Activated naive CD4-positive, alpha-beta T cell treated with anti-CD3 and anti-CD28 coated beads, Interleukin-2, amount 50 U/mL, for 24 hours (primary cell): ENCODE measurements around the gene AATK.
A peak's percentile ranks its signal among the peaks of the same experiment; 100 is the strongest.

Source experiments
- H3K27ac Mint-ChIP-seq: one replicate; pipeline ENCODE4 v1.8.0; 2021; ENCODE audit warnings: mild to moderate bottlenecking, mixed read lengths
- H3K27me3 Mint-ChIP-seq: one replicate; pipeline ENCODE4 v1.8.0; 2021; ENCODE audit warnings: mixed read lengths
- H3K36me3 Mint-ChIP-seq: one replicate; pipeline ENCODE4 v1.8.0; 2021; ENCODE audit warnings: mixed read lengths
- H3K4me1 Mint-ChIP-seq: one replicate; pipeline ENCODE4 v1.8.0; 2021; ENCODE audit warnings: mixed read lengths
- H3K4me3 Mint-ChIP-seq: one replicate; pipeline ENCODE4 v1.8.0; 2021; ENCODE audit warnings: mild to moderate bottlenecking, mixed read lengths
- H3K9me3 Mint-ChIP-seq: one replicate; pipeline ENCODE4 v1.8.0; 2021; ENCODE audit warnings: mixed read lengths

Gene AATK

DNA sequence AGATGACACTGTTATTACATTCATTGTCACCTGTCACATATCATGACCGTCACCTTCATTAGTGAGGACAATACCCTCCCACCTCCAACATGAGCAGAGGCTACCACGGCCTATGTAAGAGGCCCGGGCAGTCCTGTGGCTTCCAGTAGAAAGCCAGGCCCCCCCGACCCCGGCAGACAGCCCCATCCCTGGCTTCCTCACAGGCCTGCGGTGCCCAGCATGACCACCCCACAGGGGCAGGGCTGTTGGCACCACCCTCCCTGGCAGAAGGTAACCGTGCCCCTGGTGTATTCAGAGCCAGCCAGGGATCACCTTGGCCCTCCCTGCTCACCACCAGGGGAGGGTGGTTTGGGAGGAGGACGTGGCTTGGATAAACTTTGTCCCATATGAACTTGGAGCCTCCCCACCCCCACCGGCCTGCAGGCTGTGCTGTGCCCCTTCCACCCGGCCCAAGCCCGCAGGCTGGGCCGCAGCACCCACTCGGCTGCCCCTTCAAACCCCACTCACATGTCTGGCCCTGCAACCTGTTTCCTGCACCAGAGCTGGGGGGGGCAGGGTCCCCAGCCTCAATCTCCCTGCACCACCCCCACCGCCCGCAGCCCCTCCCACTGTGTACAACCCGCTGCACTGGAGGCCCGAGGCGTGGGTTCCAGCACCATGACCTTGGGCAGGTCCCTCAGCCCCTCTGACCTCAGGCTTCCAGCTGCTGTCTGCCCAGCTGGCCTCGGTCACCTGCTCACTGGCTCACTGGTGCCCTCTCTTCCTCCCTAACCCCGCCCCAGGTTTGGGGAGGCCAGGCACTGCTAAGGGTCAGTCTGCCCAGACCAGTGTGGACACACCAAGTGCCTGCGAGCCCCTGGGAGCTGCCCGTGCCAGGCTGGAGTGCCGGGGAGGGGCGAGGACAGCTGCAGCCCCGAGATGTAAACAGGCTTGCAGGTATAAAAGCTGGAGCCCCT lies 12.4 kb upstream of the AATK start:
- no peaks in the 10 kb centered on the region for H3K4me1 Mint-ChIP-seq
- no peaks in the 10 kb centered on the region for H3K9me3 Mint-ChIP-seq
- no peaks in the 10 kb centered on the region for H3K36me3 Mint-ChIP-seq
- H3K4me3 Mint-ChIP-seq: no peak overlapping the region
- no peak overlapping the region for H3K27ac Mint-ChIP-seq
- no peaks in the 10 kb centered on the region for H3K27me3 Mint-ChIP-seq

GRCh38 chr17:81176666-81177065 lies 10.6 kb upstream of the AATK start:
- Mint-ChIP-seq H3K36me3 (no peaks in the 10 kb centered on the region), H3K27me3 (no peaks in the 10 kb centered on the region), H3K4me1 (no peaks in the 10 kb centered on the region), H3K9me3 (no peaks in the 10 kb centered on the region), H3K4me3 (no peak overlapping the region), H3K27ac (no peak overlapping the region)

DNA sequence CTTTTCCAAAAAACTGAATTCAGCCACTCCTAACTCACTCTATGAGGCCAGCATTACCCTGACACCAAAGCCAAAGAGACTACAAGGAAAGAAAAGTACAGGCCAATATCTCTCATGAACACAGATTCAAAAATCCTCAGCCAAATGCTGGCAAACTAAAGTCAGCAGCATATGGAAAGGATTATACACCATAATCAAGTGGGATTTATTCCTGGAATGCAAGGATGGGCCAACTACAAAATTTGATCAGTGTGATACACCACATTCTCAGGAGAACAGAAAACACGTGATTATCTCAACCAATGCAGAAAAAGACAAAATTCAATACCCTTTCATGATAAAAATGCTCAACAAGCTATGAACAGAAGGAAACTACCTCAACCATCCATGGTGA lies 7.7 kb upstream of the AATK start:
- no peaks in the 10 kb centered on the region for H3K9me3 Mint-ChIP-seq
- no peaks in the 10 kb centered on the region for H3K4me1 Mint-ChIP-seq
- no peaks in the 10 kb centered on the region for H3K27me3 Mint-ChIP-seq
- H3K36me3 Mint-ChIP-seq: no peaks in the 10 kb centered on the region
- H3K27ac Mint-ChIP-seq: no peak overlapping the region
- H3K4me3 Mint-ChIP-seq: no peak overlapping the region

- no peak overlapping the region for H3K27ac Mint-ChIP-seq
- H3K4me3 Mint-ChIP-seq: no peak overlapping the region
- no peaks in the 10 kb centered on the region for H3K36me3 Mint-ChIP-seq
- H3K4me1 Mint-ChIP-seq: no peaks in the 10 kb centered on the region
- no peaks in the 10 kb centered on the region for H3K9me3 Mint-ChIP-seq
- H3K27me3 Mint-ChIP-seq: no peaks in the 10 kb centered on the region
Observed at GRCh38 chr17:81173052-81173761, 7.2 kb upstream of the AATK start.

DNA sequence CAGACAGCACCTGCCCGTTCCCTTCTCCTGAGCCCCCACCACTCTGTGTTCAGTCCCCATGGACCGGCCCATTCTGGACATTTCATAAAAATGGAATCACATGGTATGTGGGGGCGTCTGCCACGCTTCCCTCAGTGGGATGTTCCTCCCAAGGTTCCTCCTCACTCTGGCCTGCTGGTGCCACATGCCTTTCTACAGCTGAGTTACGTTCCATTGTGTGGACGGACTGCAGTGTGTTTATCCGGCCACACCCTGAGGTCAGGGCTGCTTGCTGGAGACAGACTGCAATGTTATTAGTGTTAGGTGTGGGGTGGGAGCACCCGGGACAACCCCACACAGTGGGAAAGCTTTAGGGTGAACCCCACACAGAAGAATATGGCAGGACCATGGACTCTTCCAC lies 5.9 kb upstream of the AATK start:
- H3K36me3 Mint-ChIP-seq: no peaks in the 10 kb centered on the region
- no peaks in the 10 kb centered on the region for H3K9me3 Mint-ChIP-seq
- H3K4me3 Mint-ChIP-seq: no peak overlapping the region
- no peak overlapping the region for H3K27ac Mint-ChIP-seq
- peaks cover 1% of the 10 kb centered on the region for H3K27me3 Mint-ChIP-seq
- peaks cover 4% of the 10 kb centered on the region for H3K4me1 Mint-ChIP-seq

GRCh38 chr17:81170727-81171494 lies 4.9 kb upstream of the AATK start:
- Mint-ChIP-seq H3K36me3 (no peaks in the 10 kb centered on the region), H3K27me3 (peaks cover 1% of the 10 kb centered on the region), H3K27ac (no peak overlapping the region), H3K4me3 (no peak overlapping the region), H3K9me3 (no peaks in the 10 kb centered on the region), H3K4me1 (peaks cover 4% of the 10 kb centered on the region)

DNA sequence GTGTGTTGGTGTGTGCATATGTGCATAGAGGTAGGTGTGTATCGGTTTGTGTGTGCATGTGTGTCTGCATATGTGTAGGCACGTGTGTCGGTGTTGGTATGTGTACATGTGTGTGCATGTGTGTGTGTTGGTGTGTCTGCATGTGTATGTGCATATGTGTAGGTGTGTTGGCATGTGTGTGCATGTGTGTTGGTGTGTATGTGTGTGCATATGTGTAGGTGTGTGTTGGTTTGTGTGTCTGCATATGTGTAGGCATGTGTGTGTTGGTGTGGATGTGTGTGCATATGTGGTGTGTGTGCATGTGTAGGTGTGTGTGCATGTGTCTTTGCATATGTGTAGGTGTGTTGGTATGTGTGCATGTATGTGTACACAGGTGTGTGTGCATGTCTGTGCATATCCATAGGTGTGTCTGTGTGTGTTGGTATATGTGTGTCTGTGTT lies 3.9 kb upstream of the AATK start:
- peaks cover 4% of the 10 kb centered on the region for H3K4me1 Mint-ChIP-seq
- H3K27me3 Mint-ChIP-seq: peaks cover 1% of the 10 kb centered on the region
- no peak overlapping the region for H3K4me3 Mint-ChIP-seq
- H3K36me3 Mint-ChIP-seq: no peaks in the 10 kb centered on the region
- no peak overlapping the region for H3K27ac Mint-ChIP-seq
- H3K9me3 Mint-ChIP-seq: no peaks in the 10 kb centered on the region

DNA sequence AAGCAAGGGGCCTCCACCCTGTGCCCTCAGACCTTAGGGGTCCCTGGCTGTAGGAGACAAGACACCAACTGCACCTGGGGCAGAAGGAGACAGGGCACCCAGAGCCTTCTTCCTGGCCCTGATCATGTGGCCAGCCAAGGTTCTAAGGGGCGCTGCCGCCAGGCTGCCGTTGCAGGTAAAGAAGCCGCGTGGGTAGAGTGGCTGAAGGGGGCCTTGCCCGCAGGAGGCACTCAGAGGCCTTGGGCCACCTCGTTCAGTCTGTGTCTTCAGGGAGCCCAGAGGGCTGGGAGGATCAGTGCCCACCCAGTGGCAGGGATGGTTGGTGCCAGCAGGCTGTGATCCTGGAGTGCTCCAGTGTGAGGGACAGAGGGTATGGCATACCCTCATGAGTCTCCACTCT lies 1.6 kb upstream of the AATK start:
- peaks cover 1% of the 10 kb centered on the region for H3K27me3 Mint-ChIP-seq
- no peak overlapping the region for H3K27ac Mint-ChIP-seq
- H3K4me3 Mint-ChIP-seq: no peak overlapping the region
- H3K9me3 Mint-ChIP-seq: no peaks in the 10 kb centered on the region
- H3K4me1 Mint-ChIP-seq: peaks cover 8% of the 10 kb centered on the region
- H3K36me3 Mint-ChIP-seq: no peaks in the 10 kb centered on the region

GRCh38 chr17:81167194-81167524 lies 1.1 kb upstream of the AATK start:
- Mint-ChIP-seq H3K36me3 (no peaks in the 10 kb centered on the region), H3K4me3 (peak overlapping the region; percentile 80), H3K9me3 (no peaks in the 10 kb centered on the region), H3K27me3 (peaks cover 1% of the 10 kb centered on the region), H3K4me1 (peaks cover 8% of the 10 kb centered on the region), H3K27ac (peak overlapping the region; percentile 82)

GRCh38 chr17:81165246-81166032 lies 582 bp downstream of the AATK start, which contains the start of gene PVALEF:
TSS of gene PVALEF (plus strand) at chr17:81165507. CDS start at chr17:81181227, 15,720 bp downstream.
- Mint-ChIP-seq H3K4me1 (peaks cover 15% of the 10 kb centered on the region), H3K27ac (no peak within 1 kb of the TSS), H3K4me3 (peak within 1 kb of the TSS; percentile 59)

DNA sequence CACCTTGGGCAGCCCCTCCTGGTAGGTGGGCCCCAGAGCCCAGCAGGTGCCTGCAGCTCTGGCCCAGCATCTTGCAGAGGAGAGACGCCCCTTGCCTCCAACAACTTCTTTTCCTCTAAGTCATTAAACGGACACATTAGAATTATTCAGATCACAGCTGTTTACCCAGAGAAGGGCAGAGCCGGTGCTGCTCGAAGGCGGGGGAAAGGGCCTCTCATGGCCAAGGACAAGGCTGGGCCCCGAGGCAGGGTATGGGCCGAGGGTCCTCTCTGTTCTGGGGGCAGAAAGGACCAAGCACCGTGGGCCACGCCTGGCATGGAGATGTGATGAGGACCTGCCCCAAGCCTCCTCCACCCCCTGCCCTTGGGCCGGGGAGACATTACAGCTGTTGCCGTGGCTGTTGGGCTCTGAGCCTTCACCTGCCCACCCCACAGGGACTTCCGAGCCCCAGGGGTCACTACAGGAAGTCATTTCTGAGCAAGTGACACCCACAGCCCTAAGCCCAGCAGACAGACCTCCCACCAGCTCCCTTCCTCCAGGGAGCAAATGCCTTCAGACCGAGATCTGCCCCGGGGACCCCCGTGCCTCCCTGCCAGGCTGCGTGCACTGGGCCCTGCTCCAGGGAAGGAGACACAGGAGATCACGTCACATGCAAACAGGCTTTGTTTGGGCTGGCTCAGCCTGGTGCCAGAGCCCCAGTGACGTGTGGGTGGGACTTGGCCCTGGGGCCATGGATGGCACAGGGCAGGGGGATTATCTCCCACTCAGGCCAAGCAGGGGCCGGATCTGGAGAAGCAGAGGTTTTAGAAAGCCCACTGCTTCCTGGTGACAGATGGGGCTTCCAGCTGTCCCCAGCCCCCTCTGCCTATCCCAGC lies 1.4 kb downstream of the AATK start:
- Mint-ChIP-seq H3K27me3 (peaks cover 1% of the 10 kb centered on the region), H3K4me1 (peaks cover 15% of the 10 kb centered on the region), H3K4me3 (peak overlapping the region; percentile 59), H3K9me3 (no peaks in the 10 kb centered on the region), H3K36me3 (no peaks in the 10 kb centered on the region), H3K27ac (no peak overlapping the region)

More at GRCh38 chr17:81165246-81166032, 582 bp downstream of the AATK start, which contains the start of gene PVALEF:
- Mint-ChIP-seq H3K27me3 (peaks cover 1% of the 10 kb centered on the region), H3K9me3 (no peaks in the 10 kb centered on the region), H3K36me3 (no peaks in the 10 kb centered on the region)

- Mint-ChIP-seq H3K4me1 (peaks cover 15% of the 10 kb centered on the region), H3K36me3 (no peaks in the 10 kb centered on the region), H3K27me3 (peaks cover 1% of the 10 kb centered on the region), H3K9me3 (no peaks in the 10 kb centered on the region), H3K4me3 (no peak overlapping the region), H3K27ac (no peak overlapping the region)
Observed at GRCh38 chr17:81163703-81164370, 2.2 kb downstream of the AATK start.

DNA sequence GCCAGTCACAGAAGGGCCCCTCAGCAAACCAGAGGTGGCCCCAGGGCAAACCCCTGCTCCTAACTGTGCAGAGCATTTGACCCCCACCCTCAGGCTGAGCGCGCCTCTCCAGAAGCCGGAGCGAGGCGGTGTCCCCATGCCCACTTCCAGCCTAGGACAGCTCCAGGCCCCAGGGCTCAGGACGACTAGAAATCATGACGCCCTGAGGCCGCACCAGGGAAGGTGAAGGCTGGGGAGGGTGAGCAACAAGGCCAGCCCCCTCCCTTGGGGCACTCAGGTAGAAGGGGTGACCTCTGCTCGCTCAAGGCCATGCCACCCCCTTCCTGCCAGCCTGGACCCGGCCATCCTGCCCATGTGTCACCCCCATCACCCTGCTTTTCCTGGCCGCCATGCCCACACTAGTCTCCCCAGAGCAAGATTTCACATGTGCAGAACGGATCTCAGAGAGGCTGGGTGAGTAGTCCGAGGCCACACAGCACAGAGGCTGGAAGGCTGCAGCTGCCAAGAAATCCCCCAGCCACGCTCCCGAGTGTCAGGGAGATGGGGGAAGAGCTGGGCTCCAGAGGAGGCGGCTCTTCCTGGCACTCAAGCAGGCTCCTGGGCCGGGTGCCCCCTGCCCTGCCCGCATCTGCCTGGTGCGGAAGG lies 2.8 kb downstream of the AATK start:
- Mint-ChIP-seq H3K36me3 (no peaks in the 10 kb centered on the region), H3K27ac (no peak overlapping the region), H3K4me3 (no peak overlapping the region), H3K27me3 (peaks cover 1% of the 10 kb centered on the region), H3K4me1 (peaks cover 15% of the 10 kb centered on the region), H3K9me3 (no peaks in the 10 kb centered on the region)
